Coronary artery (tissue), 2 donors: ENCODE data around the gene MMP7.

Experiments
- DNase-seq: peaks from one replicate; pipeline ENCODE4 v3.0.0-alpha.2; 2017; ENCODE audit warnings: low spot score
- H3K27ac ChIP-seq, 2 donors: fragments of 200-600 bp; sonication (generic); one replicate each; pipeline ENCODE4 v1.5.1; 2016 to 2019
- H3K4me3 ChIP-seq: fragments of 200-600 bp; sonication (generic); 2 replicates; pipeline ENCODE4 v1.5.1; 2016; ENCODE audit warnings: mild to moderate bottlenecking, moderate library complexity
- TF ChIP-seq, protein P1 (sequence below): fragments of 200-600 bp; sonication (generic); IDR thresholded peaks from one replicate; pipeline ENCODE4 v1.5.1; 2019; ENCODE audit warnings: antibody characterized with exemption

MMP7 gene

DNA sequence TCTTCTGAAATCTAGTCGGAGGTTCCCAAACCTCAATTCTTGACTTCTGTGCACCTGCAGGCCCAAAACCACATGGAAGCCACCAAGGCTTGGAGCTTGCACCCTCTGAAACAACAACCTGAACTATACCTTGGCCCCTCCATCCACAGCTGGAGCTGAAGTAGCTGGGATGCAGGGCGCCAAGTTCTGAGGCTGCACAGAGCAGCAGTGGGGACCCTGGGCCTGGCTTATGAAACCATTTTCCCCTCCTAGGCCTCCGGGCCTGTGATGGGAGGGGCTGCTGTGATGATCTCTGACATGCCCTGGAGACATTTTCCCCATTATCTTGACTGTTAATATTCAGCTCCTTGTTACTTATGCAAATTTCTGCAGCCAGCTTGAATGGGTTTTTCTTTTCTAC, 38.3 kb upstream of the MMP7 start:
- TF ChIP-seq, protein P1, sequence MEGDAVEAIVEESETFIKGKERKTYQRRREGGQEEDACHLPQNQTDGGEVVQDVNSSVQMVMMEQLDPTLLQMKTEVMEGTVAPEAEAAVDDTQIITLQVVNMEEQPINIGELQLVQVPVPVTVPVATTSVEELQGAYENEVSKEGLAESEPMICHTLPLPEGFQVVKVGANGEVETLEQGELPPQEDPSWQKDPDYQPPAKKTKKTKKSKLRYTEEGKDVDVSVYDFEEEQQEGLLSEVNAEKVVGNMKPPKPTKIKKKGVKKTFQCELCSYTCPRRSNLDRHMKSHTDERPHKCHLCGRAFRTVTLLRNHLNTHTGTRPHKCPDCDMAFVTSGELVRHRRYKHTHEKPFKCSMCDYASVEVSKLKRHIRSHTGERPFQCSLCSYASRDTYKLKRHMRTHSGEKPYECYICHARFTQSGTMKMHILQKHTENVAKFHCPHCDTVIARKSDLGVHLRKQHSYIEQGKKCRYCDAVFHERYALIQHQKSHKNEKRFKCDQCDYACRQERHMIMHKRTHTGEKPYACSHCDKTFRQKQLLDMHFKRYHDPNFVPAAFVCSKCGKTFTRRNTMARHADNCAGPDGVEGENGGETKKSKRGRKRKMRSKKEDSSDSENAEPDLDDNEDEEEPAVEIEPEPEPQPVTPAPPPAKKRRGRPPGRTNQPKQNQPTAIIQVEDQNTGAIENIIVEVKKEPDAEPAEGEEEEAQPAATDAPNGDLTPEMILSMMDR = no peak
- Histone ChIP-seq H3K4me3 (no peak overlapping the region), H3K27ac (no peak overlapping the region)
- DNase-seq = no peak

DNA sequence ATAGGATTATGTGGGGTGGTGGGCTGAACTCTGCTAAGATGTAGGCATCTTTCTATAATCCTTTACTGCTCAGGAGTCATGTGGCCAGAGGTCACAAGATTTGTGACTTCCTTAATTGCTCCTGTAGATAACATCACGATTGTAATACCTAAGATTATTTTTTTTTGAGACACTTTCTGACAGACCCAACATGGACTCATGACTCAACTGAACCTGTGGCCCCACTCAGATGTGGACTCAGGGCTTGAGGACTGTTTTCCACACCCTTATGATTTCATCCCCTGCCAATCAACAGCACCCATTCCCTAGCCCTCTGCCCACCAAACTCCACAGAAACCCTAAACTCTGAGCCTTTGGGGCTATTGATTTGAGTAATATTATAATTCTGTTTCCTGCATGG, 35.6 kb upstream of the MMP7 start:
- no peak for DNase-seq
- H3K4me3 ChIP-seq = no peak overlapping the region
- H3K27ac ChIP-seq = no peak overlapping the region
- TF ChIP-seq, protein P1 = no peak

DNA sequence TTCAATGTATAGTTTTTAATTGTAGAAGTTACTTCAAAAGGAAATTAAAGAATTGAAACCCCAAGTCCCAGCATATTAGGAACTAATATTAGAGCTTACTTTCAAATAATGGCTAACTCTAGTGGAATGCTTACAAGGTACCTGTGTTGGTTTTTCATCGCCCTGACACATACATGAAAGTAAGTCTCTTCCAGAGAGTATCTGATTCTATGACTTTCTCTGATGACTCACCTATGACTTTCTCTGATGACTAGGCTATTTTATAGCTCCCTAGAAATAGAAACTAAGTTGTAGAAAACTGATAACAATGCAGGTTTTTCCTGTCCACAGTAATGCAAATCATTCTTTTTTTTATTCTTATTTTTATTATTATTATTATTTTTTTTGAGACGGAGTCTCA, 33.6 kb upstream of the MMP7 start:
- no peak overlapping the region for H3K27ac ChIP-seq
- no peak overlapping the region for H3K4me3 ChIP-seq
- no peak for DNase-seq
- TF ChIP-seq, protein P1 = no peak

DNA sequence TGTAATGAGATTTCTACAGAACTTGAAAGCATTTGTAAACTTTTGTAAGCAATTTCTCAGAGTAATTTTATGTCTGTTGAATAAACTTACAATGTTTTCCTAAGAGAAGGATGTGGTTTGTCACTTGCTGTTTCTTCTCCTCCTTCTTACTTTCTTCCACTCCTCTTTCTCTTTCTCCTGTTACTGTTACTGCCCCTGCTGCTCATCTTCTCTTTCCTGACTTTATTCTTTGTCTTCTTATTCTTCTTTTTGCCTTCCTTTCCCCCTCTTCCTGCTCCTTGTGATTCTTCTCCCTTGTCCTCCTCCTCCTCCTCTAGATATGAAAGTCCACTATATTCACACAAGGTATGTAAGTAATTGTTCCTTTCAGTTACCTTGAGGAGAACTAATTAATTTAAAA, 31.1 kb upstream of the MMP7 start:
- TF ChIP-seq, protein P1 = no peak
- H3K27ac ChIP-seq = no peak overlapping the region
- DNase-seq = no peak

DNA sequence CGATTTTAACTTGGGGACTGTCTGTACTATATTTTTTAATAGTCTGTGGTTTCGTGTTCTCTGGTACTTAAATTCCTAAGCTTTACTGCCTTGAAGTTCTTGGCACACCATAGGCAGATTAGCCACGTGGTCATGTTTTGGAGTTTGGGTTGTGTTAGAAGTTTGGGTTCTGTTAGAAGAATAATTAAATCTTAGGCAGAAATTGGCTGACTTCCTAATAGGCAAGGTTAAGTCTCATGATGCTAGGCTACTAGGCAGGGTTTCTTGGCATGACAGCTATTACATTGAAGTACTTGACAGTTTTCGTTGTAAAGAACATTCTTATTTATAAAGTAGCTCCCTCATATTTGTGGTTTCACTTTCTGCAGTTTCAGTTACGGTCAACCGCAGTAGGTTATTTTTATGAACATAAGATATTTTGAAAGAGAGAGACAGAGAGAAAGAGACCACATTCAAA, 30.0 kb upstream of the MMP7 start:
- H3K4me3 ChIP-seq = peak overlapping the region; percentile 65
- peak overlapping the region; percentile 19 to 60 for H3K27ac ChIP-seq
- DNase-seq = no peak
- TF ChIP-seq, protein P1 = no peak

More for the DNA sequence above, 31.1 kb upstream of the MMP7 start:
- H3K4me3 ChIP-seq = no peak overlapping the region

DNA sequence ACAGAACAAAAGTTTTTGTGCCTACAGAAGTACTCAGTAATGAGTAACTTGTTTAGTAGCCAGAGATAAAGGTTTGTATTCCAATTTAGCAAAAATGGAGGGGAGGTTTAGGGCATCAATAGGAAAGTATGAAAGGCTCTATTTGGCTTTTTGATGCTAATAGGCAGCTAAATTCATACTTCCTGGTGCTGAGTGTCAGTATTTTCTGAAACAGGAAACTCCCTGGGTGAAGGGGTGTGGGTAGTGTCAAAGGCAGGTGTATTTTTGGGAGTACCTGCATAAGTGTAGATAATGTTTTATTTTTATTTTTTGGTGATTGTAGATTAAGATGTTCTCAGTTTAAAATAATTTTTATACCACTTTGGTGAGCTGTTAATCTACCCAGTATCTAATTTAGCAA, 29.3 kb upstream of the MMP7 start:
- DNase-seq = no peak
- TF ChIP-seq, protein P1 = no peak
- Histone ChIP-seq H3K27ac (peak overlapping the region; percentile 19 to 60), H3K4me3 (peak overlapping the region; percentile 65)

DNA sequence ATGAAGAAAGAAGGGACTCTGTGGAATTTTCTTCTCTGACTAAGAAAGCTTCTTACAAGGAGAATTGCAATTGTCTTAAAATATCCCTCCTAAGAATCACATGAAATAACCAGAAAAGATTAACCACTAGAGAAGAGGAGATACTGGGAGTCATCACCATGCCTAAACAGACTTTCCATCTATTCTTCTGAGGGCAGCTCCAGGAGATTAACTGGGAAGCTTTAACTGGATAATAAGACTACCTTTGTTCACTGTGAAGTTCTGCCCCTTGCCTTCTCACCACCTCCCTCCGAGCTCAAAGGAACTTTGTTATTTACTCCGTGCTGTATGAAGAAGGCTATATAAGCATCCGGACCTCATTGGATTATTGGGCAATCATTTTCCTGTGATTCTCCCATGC, 24.5 kb upstream of the MMP7 start:
- TF ChIP-seq, protein P1 = no peak
- H3K4me3 ChIP-seq = no peak overlapping the region
- no peak for DNase-seq
- H3K27ac ChIP-seq = no peak overlapping the region
